ENCODE results near the gene TREX2. TPM values are rescaled to one million over a fixed set of nuclear protein-coding genes. Genes with fewer than 3 reads are reported as not detected.

TREX2 gene
- total RNA-seq, 2 experiments from 2014 or later: 1.8 to 2.0 TPM

DNA sequence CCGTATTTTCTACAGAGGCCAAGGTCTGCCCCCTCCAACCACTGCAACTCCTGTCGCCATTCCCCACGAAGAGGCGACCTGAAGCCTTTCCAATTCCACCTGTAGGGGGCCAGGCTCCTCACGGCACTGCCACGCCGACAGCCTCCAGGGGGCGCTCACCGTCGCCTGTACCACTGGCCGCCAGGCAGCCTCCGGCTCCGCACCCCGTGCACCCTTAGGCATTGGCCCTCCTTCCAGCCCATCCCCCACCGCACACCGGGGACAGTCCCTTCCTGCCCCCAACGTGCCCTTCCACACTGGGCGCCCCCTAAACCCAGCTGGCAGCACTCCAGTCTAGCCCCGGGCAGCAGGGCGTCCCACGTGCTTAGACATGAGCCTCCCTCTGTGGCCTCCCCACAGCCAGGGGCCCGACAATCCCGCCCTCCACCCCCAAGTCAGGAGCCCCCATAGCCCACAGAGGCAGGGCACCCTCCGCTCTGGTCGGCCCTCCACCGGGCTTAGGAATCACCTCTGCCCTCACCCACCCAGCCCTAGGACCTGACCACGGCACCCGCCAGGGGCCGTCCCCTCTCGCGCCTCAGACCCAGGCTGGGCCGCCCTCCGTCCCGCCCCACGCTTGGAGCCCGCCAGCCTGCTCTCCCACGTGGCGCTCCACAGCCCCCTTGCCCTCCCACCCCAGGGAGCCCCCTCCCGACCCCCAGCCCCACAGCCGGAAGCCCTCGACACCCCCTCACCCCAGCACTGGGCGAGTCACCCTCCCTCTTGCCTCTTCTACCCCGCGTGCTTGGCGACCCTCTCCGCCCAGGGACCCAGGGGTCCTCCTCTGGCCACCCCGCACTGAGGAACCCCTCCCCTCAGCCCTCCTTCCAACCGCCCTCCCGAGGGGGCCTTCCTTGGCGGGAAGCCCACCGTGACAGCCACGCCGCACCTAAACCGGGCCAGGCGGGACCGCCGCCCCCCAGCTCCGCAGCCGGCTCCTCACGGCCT, 45.4 kb downstream of the TREX2 start:
- Mint-ChIP-seq H3K36me3 (no peaks in the 10 kb centered on the region), H3K4me3 (no peak overlapping the region), H3K27ac (no peak overlapping the region), H3K27me3 (peaks cover 7% of the 10 kb centered on the region), H3K9me3 (ENCODE audit: low read depth) (no peaks in the 10 kb centered on the region), H3K4me1 (peaks cover 31% of the 10 kb centered on the region)
- CTCF ChIA-PET: interaction anchor here (0.8 to 2.2 kb wide), 2 partner anchors 38 to 74 kb away, joined by 3 to 7 read pairs; no protein-coding TSS in a partner anchor
- peak; percentile 73 for DNase-seq
- ATAC-seq: peak; percentile 78

- CTCF ChIA-PET: interaction anchor here (1.2 to 2.2 kb wide), 3 partner anchors 9 to 55 kb away, joined by 3 to 7 read pairs (median 4); no protein-coding TSS in a partner anchor
- H3K27ac Mint-ChIP-seq: no peak overlapping the region
- H3K36me3 Mint-ChIP-seq: no peaks in the 10 kb centered on the region
- no peak overlapping the region for H3K4me3 Mint-ChIP-seq
- ATAC-seq (no peak), DNase-seq (no peak)
- peaks cover 30% of the 10 kb centered on the region for H3K4me1 Mint-ChIP-seq
- no peaks in the 10 kb centered on the region for H3K9me3 Mint-ChIP-seq (ENCODE audit: low read depth)
- peaks cover 6% of the 10 kb centered on the region for H3K27me3 Mint-ChIP-seq
These were observed 47.4 kb downstream of the TREX2 start for GRCh38 chrX:153398275-153398960.

DNA sequence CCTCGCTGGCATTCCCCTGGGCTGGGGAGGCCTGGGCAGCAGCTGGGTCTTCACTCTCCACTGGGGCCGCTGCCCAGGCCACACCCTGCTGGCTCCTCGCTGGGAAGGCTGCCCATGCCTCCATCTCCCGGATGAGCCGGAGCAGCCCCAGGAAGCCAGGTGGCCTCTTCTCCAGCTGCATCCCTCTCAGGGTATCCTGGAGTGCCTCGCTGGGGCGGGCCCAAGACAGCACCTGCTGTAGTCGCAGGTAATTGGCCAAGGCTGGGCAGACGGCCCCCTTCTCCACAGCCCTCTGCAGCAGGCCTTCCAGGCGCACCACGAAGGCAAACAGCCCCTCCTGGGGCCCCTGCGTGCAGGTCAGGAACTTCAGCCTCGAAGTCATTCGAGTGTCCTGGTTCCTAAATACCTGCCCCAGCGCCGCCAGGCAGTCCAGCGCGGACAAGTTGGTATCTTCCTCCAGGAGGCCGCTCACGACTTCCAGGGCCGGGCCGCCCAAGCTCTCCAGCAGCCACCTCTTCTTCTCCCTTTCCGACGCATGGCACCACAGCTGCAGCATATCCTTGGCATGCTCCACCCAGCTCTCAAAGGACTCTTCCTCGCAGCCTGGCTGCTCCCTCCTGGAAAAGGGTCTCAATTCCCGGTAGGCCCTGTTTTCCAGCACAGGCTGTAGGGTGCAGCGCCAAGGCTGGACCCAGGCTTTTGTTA, 48.4 kb downstream of the TREX2 start:
- Mint-ChIP-seq H3K36me3 (no peaks in the 10 kb centered on the region), H3K4me3 (no peak overlapping the region), H3K27ac (no peak overlapping the region), H3K4me1 (peaks cover 27% of the 10 kb centered on the region), H3K27me3 (no peaks in the 10 kb centered on the region), H3K9me3 (ENCODE audit: low read depth) (no peaks in the 10 kb centered on the region)
- DNase-seq (no peak), ATAC-seq (no peak)
- CTCF ChIA-PET: no interaction called here

- CTCF ChIA-PET: no interaction called here
- no peak for ATAC-seq
- H3K9me3 Mint-ChIP-seq (ENCODE audit: low read depth): no peaks in the 10 kb centered on the region
These were observed 49.3 kb downstream of the TREX2 start for GRCh38 chrX:153396320-153397195.

GRCh38 chrX:153395613-153396319, 50.1 kb downstream of the TREX2 start:
- no peaks in the 10 kb centered on the region for H3K27me3 Mint-ChIP-seq
- H3K4me3 Mint-ChIP-seq: no peak overlapping the region
- no peaks in the 10 kb centered on the region for H3K9me3 Mint-ChIP-seq (ENCODE audit: low read depth)
- peak overlapping the region; percentile 24 for H3K27ac Mint-ChIP-seq
- DNase-seq (peak; percentile 42), ATAC-seq (peak; percentile 27)
- H3K4me1 Mint-ChIP-seq: peaks cover 27% of the 10 kb centered on the region
- H3K36me3 Mint-ChIP-seq: no peaks in the 10 kb centered on the region
- CTCF ChIA-PET: no interaction called here

More at GRCh38 chrX:153396320-153397195, 49.3 kb downstream of the TREX2 start:
- no peaks in the 10 kb centered on the region for H3K36me3 Mint-ChIP-seq
- no peak overlapping the region for H3K27ac Mint-ChIP-seq
- H3K27me3 Mint-ChIP-seq: no peaks in the 10 kb centered on the region
- peaks cover 27% of the 10 kb centered on the region for H3K4me1 Mint-ChIP-seq
- no peak for DNase-seq
- no peak overlapping the region for H3K4me3 Mint-ChIP-seq

DNA sequence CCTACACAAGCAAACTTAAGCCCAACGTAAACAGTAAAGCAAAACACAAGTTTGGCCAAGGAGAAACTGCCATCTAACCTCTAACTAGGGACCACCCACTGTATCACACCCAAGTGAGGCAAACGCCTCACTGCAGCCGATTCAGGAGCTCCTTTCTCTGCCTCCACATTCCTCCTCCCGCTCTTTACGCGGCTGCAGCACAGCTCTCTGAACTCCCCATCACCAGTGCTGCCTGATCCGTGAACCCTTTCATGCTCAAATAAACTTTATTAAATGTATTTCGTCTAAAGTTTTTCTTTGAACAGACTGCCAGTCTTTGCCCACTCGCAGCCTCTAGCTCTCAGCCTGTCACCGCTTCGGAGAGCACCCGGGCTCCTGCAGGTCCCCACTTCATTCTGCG, 51.2 kb downstream of the TREX2 start:
- H3K9me3 Mint-ChIP-seq (ENCODE audit: low read depth): no peaks in the 10 kb centered on the region
- H3K4me1 Mint-ChIP-seq: peaks cover 23% of the 10 kb centered on the region
- CTCF ChIA-PET: no interaction called here
- no peak overlapping the region for H3K4me3 Mint-ChIP-seq
- H3K27me3 Mint-ChIP-seq: no peaks in the 10 kb centered on the region
- no peaks in the 10 kb centered on the region for H3K36me3 Mint-ChIP-seq
- DNase-seq: no peak
- no peak overlapping the region for H3K27ac Mint-ChIP-seq
- ATAC-seq: no peak

Other genes with a start within 250 kb of the TREX2 start
- not detected for gene PNMA6F, start 124.3 kb downstream of the TREX2 start, total RNA-seq
- gene ZNF275, start 111.9 kb downstream of the TREX2 start, total RNA-seq: 10 to 100 TPM; 11.8 to 11.9 TPM
- gene PNMA6E, start 44.7 kb downstream of the TREX2 start, total RNA-seq: not detected
- gene ZFP92, start 34.6 kb downstream of the TREX2 start, total RNA-seq: 1 to 10 TPM; 1.7 to 2.2 TPM
- gene HAUS7, start 24.5 kb upstream of the TREX2 start, total RNA-seq: 10 to 100 TPM; 54.4 to 56.3 TPM
- gene BGN, start 48.9 kb upstream of the TREX2 start, total RNA-seq: not detected
- gene ATP2B3, start 71.6 kb upstream of the TREX2 start, total RNA-seq: not detected
- gene CCNQ, start 153.1 kb upstream of the TREX2 start, total RNA-seq: 10 to 100 TPM; 17.5 to 24.7 TPM
- gene DUSP9, start 201.1 kb upstream of the TREX2 start, total RNA-seq: under 1 TPM in 1 of 2 experiments, not detected in 1; 0.09 TPM
- not detected for gene PNCK, start 227.8 kb upstream of the TREX2 start, total RNA-seq
- gene SLC6A8, start 241.9 kb upstream of the TREX2 start, total RNA-seq: 1 to 10 TPM in 1 of 2 experiments, under 1 TPM in 1; 0.93 to 1.1 TPM

All from activated CD8-positive, alpha-beta memory T cell treated with anti-CD3 and anti-CD28 coated beads, Interleukin-2, amount 10 ng/mL, durations not matched to agents 7 days and 5 days (primary cell).